H9 (cell line): ENCODE results near the gene BAIAP2. TPM values are rescaled to one million over a fixed set of nuclear protein-coding genes. Genes with fewer than 3 reads are reported as not detected.

Experiments used
- DNase-seq: peaks from one replicate; pipeline ENCODE4 v3.0.0-alpha.2; 2017
- H2AFZ ChIP-seq: one replicate; pipeline ENCODE4 v1.6.1; 2013; ENCODE audit warnings: mild to moderate bottlenecking, low read length, control low read depth, moderate library complexity
- H2AK5ac ChIP-seq: 2 replicates; pipeline ENCODE4 v1.6.1; 2013; ENCODE audit warnings: low read length, control low read depth, mixed read lengths; ENCODE audit not compliant: insufficient read length
- H2BK120ac ChIP-seq: one replicate; pipeline ENCODE4 v1.6.1; 2013; ENCODE audit warnings: low read depth, mild to moderate bottlenecking, low read length, control low read depth, inconsistent platforms; ENCODE audit not compliant: poor library complexity, severe bottlenecking
- H2BK12ac ChIP-seq: 2 replicates; pipeline ENCODE4 v1.6.1; 2013; ENCODE audit warnings: low read length, control low read depth, mixed read lengths, low read depth; ENCODE audit not compliant: insufficient read length
- H2BK15ac ChIP-seq: 2 replicates; pipeline ENCODE4 v1.6.1; 2013; ENCODE audit warnings: low read depth, low read length, control low read depth
- H2BK20ac ChIP-seq: one replicate; pipeline ENCODE4 v1.6.1; 2013; ENCODE audit warnings: low read depth, mild to moderate bottlenecking, low read length, control low read depth, inconsistent platforms; ENCODE audit not compliant: poor library complexity, severe bottlenecking
- H2BK5ac ChIP-seq: 2 replicates; pipeline ENCODE4 v1.6.1; 2013; ENCODE audit warnings: low read length, control low read depth, mixed read lengths; ENCODE audit not compliant: insufficient read length
- H3K14ac ChIP-seq: 2 replicates; pipeline ENCODE4 v1.6.1; 2013; ENCODE audit warnings: low read length, control low read depth; ENCODE audit not compliant: insufficient read depth
- H3K18ac ChIP-seq: 2 replicates; pipeline ENCODE4 v1.6.1; 2013; ENCODE audit warnings: low read depth, mild to moderate bottlenecking, mixed read lengths, low read length, control low read depth; ENCODE audit not compliant: insufficient read length
- H3K23ac ChIP-seq: 2 replicates; pipeline ENCODE4 v1.6.1; 2013; ENCODE audit warnings: low read length, control low read depth, mixed read lengths, low read depth; ENCODE audit not compliant: insufficient read length
- H3K23me2 ChIP-seq: 2 replicates; pipeline ENCODE4 v1.6.1; 2013; ENCODE audit warnings: low read depth, mild to moderate bottlenecking, mixed read lengths, low read length, control low read depth; ENCODE audit not compliant: insufficient read length, poor library complexity, severe bottlenecking
- H3K27ac ChIP-seq: 2 replicates; pipeline ENCODE4 v1.5.1; 2013; ENCODE audit warnings: low read length, control low read depth, mixed read lengths, low read depth; ENCODE audit not compliant: insufficient read length
- H3K27me3 ChIP-seq: 2 replicates; pipeline ENCODE4 v1.6.1; 2013; ENCODE audit warnings: low read length, control low read depth, inconsistent platforms; ENCODE audit not compliant: insufficient read depth
- H3K4ac ChIP-seq: 2 replicates; pipeline ENCODE4 v1.6.1; 2013; ENCODE audit warnings: low read depth, mild to moderate bottlenecking, control low read depth, inconsistent platforms, low read length, moderate library complexity
- H3K4me1 ChIP-seq: 2 replicates; pipeline ENCODE4 v1.6.1; 2013; ENCODE audit warnings: low read length, control low read depth, inconsistent platforms; ENCODE audit not compliant: insufficient read depth
- H3K4me2 ChIP-seq: 2 replicates; pipeline ENCODE4 v1.6.1; 2013; ENCODE audit warnings: low read length, control low read depth, mixed read lengths; ENCODE audit not compliant: insufficient read length, insufficient read depth
- H3K56ac ChIP-seq: 2 replicates; pipeline ENCODE4 v1.6.1; 2013; ENCODE audit warnings: low read depth, mild to moderate bottlenecking, mixed read lengths, low read length, control low read depth; ENCODE audit not compliant: insufficient read length
- H3K79me1 ChIP-seq: 2 replicates; pipeline ENCODE4 v1.6.1; 2013; ENCODE audit warnings: low read depth, mild to moderate bottlenecking, moderate library complexity, low read length, control low read depth, inconsistent platforms; ENCODE audit not compliant: insufficient read depth, poor library complexity, severe bottlenecking
- H3K79me2 ChIP-seq: 2 replicates; pipeline ENCODE4 v1.6.1; 2013; ENCODE audit warnings: low read length, control low read depth, inconsistent platforms; ENCODE audit not compliant: insufficient read depth
- H3K9ac ChIP-seq: 2 replicates; pipeline ENCODE4 v1.6.1; 2013; ENCODE audit warnings: low read length, control low read depth, mixed read lengths; ENCODE audit not compliant: insufficient read length; ENCODE audit errors: extremely low read depth
- H3K9me3 ChIP-seq: one replicate; pipeline ENCODE4 v1.6.1; 2013; ENCODE audit warnings: low read depth, low read length, inconsistent platforms; ENCODE audit not compliant: control insufficient read depth
- H3T11ph ChIP-seq: one replicate; pipeline ENCODE4 v1.6.1; 2013; ENCODE audit warnings: mild to moderate bottlenecking, low read length, control low read depth, inconsistent platforms
- H4K20me1 ChIP-seq: one replicate; pipeline ENCODE4 v1.6.1; 2013; ENCODE audit not compliant: control insufficient read depth, insufficient read length, insufficient read depth
- H4K5ac ChIP-seq: 2 replicates; pipeline ENCODE4 v1.6.1; 2013; ENCODE audit warnings: low read depth, mild to moderate bottlenecking, mixed read lengths, low read length, control low read depth; ENCODE audit not compliant: insufficient read length
- H4K8ac ChIP-seq: replicated peaks from 2 replicates; pipeline ENCODE4 v1.6.1; 2013; ENCODE audit warnings: low read length, control low read depth, mixed read lengths, low read depth; ENCODE audit not compliant: insufficient read length
- H4K91ac ChIP-seq: 2 replicates; pipeline ENCODE4 v1.6.1; 2013; ENCODE audit warnings: low read depth, mild to moderate bottlenecking, moderate library complexity, mixed read lengths, low read length, control low read depth; ENCODE audit not compliant: insufficient read length
- H3K27ac Mint-ChIP-seq, 3 experiments: 2 replicates in 2 of 3; 3 replicates in 1 of 3; pipeline ENCODE4 v1.8.0; 2020 to 2021; ENCODE audit warnings: mixed read lengths in 3 of 3, mild to moderate bottlenecking in 1 of 3, moderate library complexity in 1 of 3
- H3K27me3 Mint-ChIP-seq: 2 replicates; pipeline ENCODE4 v1.8.0; 2021; ENCODE audit warnings: low read depth, mild to moderate bottlenecking, moderate library complexity, mixed read lengths
- H3K36me3 Mint-ChIP-seq, 3 experiments: 2 replicates in 2 of 3; 3 replicates in 1 of 3; pipeline ENCODE4 v1.8.0; 2020 to 2021; ENCODE audit warnings: low read depth in 3 of 3, mixed read lengths in 3 of 3; ENCODE audit not compliant: insufficient read depth in 1 of 3
- H3K4me1 Mint-ChIP-seq, 2 experiments: 2 replicates each; pipeline ENCODE4 v1.8.0; 2020; ENCODE audit warnings: mixed read lengths in 2 of 2
- H3K4me3 Mint-ChIP-seq, 2 experiments: 2 replicates in 1 of 2; 3 replicates in 1 of 2; pipeline ENCODE4 v1.8.0; 2020 to 2021; ENCODE audit warnings: mild to moderate bottlenecking in 2 of 2, mixed read lengths in 2 of 2, moderate library complexity in 1 of 2
- H3K9me3 Mint-ChIP-seq, 2 experiments: 2 replicates in 1 of 2; 3 replicates in 1 of 2; pipeline ENCODE4 v1.8.0; 2020; ENCODE audit warnings: mild to moderate bottlenecking in 2 of 2, mixed read lengths in 2 of 2, moderate library complexity in 1 of 2
- CTCF ChIP-seq: fragments of 200-600 bp; sonication (generic); conservative IDR thresholded peaks from 3 replicates; pipeline ENCODE4 v1.8.0; 2021; ENCODE audit warnings: antibody characterized with exemption, mild to moderate bottlenecking
- WGBS: extraction: QIAGEN DNeasy Blood & Tissue Kit; methylation state at CpG from one replicate; pipeline ENCODE4 v1.1.7; 2013; ENCODE audit warnings: missing lambda C conversion rate, low lambda C conversion rate, mixed read lengths; ENCODE audit not compliant: insufficient read length; ENCODE audit errors: extremely low coverage; 5-methylcytosine and 5-hydroxymethylcytosine counted together
- long read RNA-seq: library from polyadenylated mRNA; unstranded; transcript quantifications from one replicate; pipeline ENCODE4 v2.0.0, GENCODE V29; 2020
- total RNA-seq: library from RNA; stranded (reverse); gene quantifications from 2 replicates; pipeline ENCODE4 v1.2.1, GENCODE V29; 2021

BAIAP2 gene
- total RNA-seq = 26.7 and 27.8 TPM in 2 replicates
- long read RNA-seq, transcript BAIAP2-205 (15 exons, 2,129 nt) = major isoform, 70 of 190 reads
- long read RNA-seq, transcript BAIAP2-220 (13 exons, 2,512 nt) = minor isoform, 9 of 190 reads
- long read RNA-seq, transcript BAIAP2-204 (14 exons, 2,095 nt) = minor isoform, 31 of 190 reads
- long read RNA-seq, transcript BAIAP2-201 (14 exons, 1,939 nt) = minor isoform, 19 of 190 reads
- long read RNA-seq, partial matches to known transcripts = 8 of 190 reads
- long read RNA-seq, other reads (novel, unspliced or antisense) = 50 of 190 reads

- H3K4me1 Mint-ChIP-seq = peaks cover 27 to 34% of the 10 kb centered on the region in 2 experiments
- Histone ChIP-seq H3K4me1 (peaks cover 4% of the 10 kb centered on the region; the same call in 1 of the 2 replicates), H3K79me2 (no peaks in the 10 kb centered on the region), H3K79me1 (no peaks in the 10 kb centered on the region), H3K4me2 (peak within 1 kb of the TSS; percentile 67), H4K8ac (no peak within 1 kb of the TSS), H2BK5ac (no peak within 1 kb of the TSS), H3K9ac (no peak within 1 kb of the TSS), H3K27me3 (peaks cover 2% of the 10 kb centered on the region; the same call in 1 of the 2 replicates), H3K14ac (no peak within 1 kb of the TSS), H2BK20ac (no peak within 1 kb of the TSS), H2BK120ac (no peak within 1 kb of the TSS), H2AK5ac (no peak within 1 kb of the TSS), H3K9me3 (no peaks in the 10 kb centered on the region), H3K27ac (no peak within 1 kb of the TSS), H4K91ac (no peak within 1 kb of the TSS), H2BK15ac (no peak within 1 kb of the TSS), H3K23ac (no peak within 1 kb of the TSS), H3T11ph (no peak within 1 kb of the TSS), H4K5ac (no peak within 1 kb of the TSS), H4K20me1 (no peaks in the 10 kb centered on the region), H3K4ac (no peak within 1 kb of the TSS), H2AFZ (no peak within 1 kb of the TSS), H3K23me2 (peaks cover 9% of the 10 kb centered on the region), H3K56ac (no peak within 1 kb of the TSS), H3K18ac (no peak within 1 kb of the TSS), H2BK12ac (no peak within 1 kb of the TSS)
- WGBS = no CpG with 5 or more reads among the region's 92 CpGs
- H3K27ac Mint-ChIP-seq = peak within 1 kb of the TSS in 2 of 3 experiments; percentile 80 to 92; a peak in 1 of 7 replicates
- no peak for TF ChIP-seq CTCF
- peaks cover 2 to 21% (median 11%) of the 10 kb centered on the region in 3 experiments; a peak in 6 of 7 replicates for H3K36me3 Mint-ChIP-seq
- H3K27me3 Mint-ChIP-seq = peaks cover 25% of the 10 kb centered on the region
- peak; percentile 98 for DNase-seq
- H3K4me3 Mint-ChIP-seq = peak within 1 kb of the TSS; percentile 82 to 93
- no peaks in the 10 kb centered on the region; a peak in 1 of 5 replicates for H3K9me3 Mint-ChIP-seq
Measured at GRCh38 chr17:81034779-81035520, at the start of gene BAIAP2. Gene BAIAP2 (plus strand): TSS chr17:81035151. CDS start chr17:81035255, 104 bp downstream.
